ENCODE data around the gene JPH4. TPM values are rescaled to one million over a fixed set of nuclear protein-coding genes. Genes with fewer than 3 reads are reported as not detected.

The JPH4 gene
- total and polyA plus RNA-seq, 2 of the 8 experiments (the other 6 are each of a cell fraction or from before 2014, with no cell fraction given) = 23.9 to 46.7 TPM

GRCh38 chr14:23556700-23557440 is 21.7 kb downstream of the JPH4 start:
- H2AK5ac ChIP-seq (ENCODE audit: low read depth, low read length) = no peak overlapping the region
- H3K56ac ChIP-seq (replicated peaks; ENCODE audit: insufficient read length, low read depth, low read length) = no peak overlapping the region
- peaks cover 7% of the 10 kb centered on the region for H3K23me2 ChIP-seq (ENCODE audit: low read depth, low read length)
- H3K4me1 ChIP-seq (replicated peaks in 1 of 4; ENCODE audit: control insufficient read depth in 3 of 4, insufficient read depth in 4 of 4, low read length in 3 of 4) = peaks cover 0 to 17% (median 10%) of the 10 kb centered on the region in 4 experiments; a peak in 6 of 7 replicates
- H3K23ac ChIP-seq (ENCODE audit: insufficient read length) = no peak overlapping the region
- H2BK12ac ChIP-seq (ENCODE audit: low read depth, low read length) = peak overlapping the region; percentile 39; the same call in 1 of the 2 replicates
- ChIA-PET POLR2A (ENCODE audit: partially characterized antibody) (interaction anchor here (1.3 to 52.7 kb wide), 4 partner anchors 10 to 78 kb away, joined by 4 to 1523 read pairs (median 492); partner anchors contain the start of genes AP1G2, NGDN and ZFHX2), CTCF (ENCODE audit: partially characterized antibody) (interaction anchor here (0.6 to 70.5 kb wide), 6 partner anchors 29 to 228 kb away, joined by 3 to 2092 read pairs (median 32); partner anchors contain the start of gene NGDN)
- DNase-seq (ENCODE audit: low read depth in 1 of 2, low spot score in 2 of 2) = no peak
- H3K14ac ChIP-seq (ENCODE audit: insufficient read length) = no peak overlapping the region
- H2BK120ac ChIP-seq (replicated peaks; ENCODE audit: low read depth, low read length) = no peak overlapping the region
- H3K18ac ChIP-seq (ENCODE audit: extremely low read depth, low read length) = no peak overlapping the region
- no peak overlapping the region for H4K5ac ChIP-seq (ENCODE audit: insufficient read length, low read depth, low read length)
- FAIRE-seq = no peak
- peak overlapping the region; percentile 34 for H4K91ac ChIP-seq (replicated peaks; ENCODE audit: insufficient read length, low read length)
- H4K8ac ChIP-seq (ENCODE audit: extremely low read depth, insufficient read depth, low read length) = peak overlapping the region; percentile 64; the same call in 1 of the 2 replicates
- peaks cover 0 to 19% of the 10 kb centered on the region in 2 experiments; a peak in 2 of 4 replicates for H3K79me2 ChIP-seq (ENCODE audit: control insufficient read depth in 1 of 2, insufficient read depth in 2 of 2, low read length in 2 of 2)
- H4K20me1 ChIP-seq (replicated peaks in 1 of 2; ENCODE audit: control insufficient read depth in 1 of 2, insufficient read depth in 2 of 2, low read length in 2 of 2) = peaks cover 0 to 3% of the 10 kb centered on the region in 2 experiments
- H2BK5ac ChIP-seq (ENCODE audit: low read depth, low read length) = peak overlapping the region; percentile 93
- peak overlapping the region; percentile 82 for H3K4ac ChIP-seq (replicated peaks; ENCODE audit: insufficient read length, low read depth, low read length)
- no peak overlapping the region for H2BK15ac ChIP-seq (ENCODE audit: low read length)
- no peak overlapping the region for H3K27ac ChIP-seq (ENCODE audit: low read depth, low read length)
- peak overlapping the region; percentile 56 to 87 (median 80) for H3K4me3 ChIP-seq (ENCODE audit: extremely low read depth in 1 of 4, insufficient read depth in 2 of 4, low read depth in 3 of 4, low read length in 4 of 4)
- peaks cover 5 to 26% (median 10%) of the 10 kb centered on the region in 4 experiments; a peak in 7 of 8 replicates for H3K36me3 ChIP-seq (ENCODE audit: control insufficient read depth in 2 of 4, insufficient read depth in 4 of 4, low read length in 3 of 4)
- WGBS, 2 experiments (ENCODE audit: extremely low coverage in 1 of 2, insufficient coverage in 1 of 2, insufficient read length in 1 of 2, insufficient replicate concordance in 2 of 2, low coverage in 1 of 2, low lambda C conversion rate in 2 of 2, missing lambda C conversion rate in 1 of 2) = 67% methylated on average over 17 of the region's 17 CpGs; no CpG with 5 or more reads in 1 of the 2 experiments
- TF ChIP-seq NRF1 (IDR thresholded peaks at IDR 0.05; ENCODE audit: low read depth, low read length) (no peak), CREB1 (IDR thresholded peaks at IDR 0.05) (no peak), BACH1 (IDR thresholded peaks at IDR 0.05; ENCODE audit: low read length) (no peak), POLR2AphosphoS5 (IDR thresholded peaks at IDR 0.05; ENCODE audit: low read depth, low read length) (0 out of 2 replicates have a peak, but pooled peaks have one; percentile 40)
- peak overlapping the region; percentile 80 to 93 for H3K4me2 ChIP-seq (ENCODE audit: insufficient read depth in 1 of 2, low read depth in 2 of 2, low read length in 2 of 2)
- H3K27me3 ChIP-seq (replicated peaks in 1 of 4; ENCODE audit: control insufficient read depth in 3 of 4, extremely low read depth in 1 of 4, insufficient read depth in 3 of 4, low read length in 3 of 4) = no peaks in the 10 kb centered on the region
- H3K9me3 ChIP-seq (ENCODE audit: insufficient read depth in 2 of 2, low read depth in 1 of 2, low read length in 1 of 2) = no peaks in the 10 kb centered on the region
- no peak overlapping the region for H2AFZ ChIP-seq (ENCODE audit: low read length)
- 0 out of 2 replicates have a peak, but pooled peaks cover 7% of the 10 kb centered on the region for H3K79me1 ChIP-seq (ENCODE audit: low read depth, low read length)
- H2BK20ac ChIP-seq (ENCODE audit: low read length) = no peak overlapping the region
- peak overlapping the region in 1 of 4 experiments; percentile 37; a peak in 2 of 7 replicates for H3K9ac ChIP-seq (replicated peaks in 1 of 4; ENCODE audit: extremely low read depth in 1 of 4, low read depth in 3 of 4, low read length in 3 of 4)

Data from H1 (cell line).